GM18499 (cell line): ENCODE data around the gene DUOX2.
"Not testable (repeated sequence)": the region's sequence is repeated elsewhere in the genome, so short reads cannot be mapped to it uniquely, and the experiment has no call there.

ENCODE experiments used
- ATAC-seq: cut with Tn5 transposase; IDR thresholded peaks from one replicate; pipeline ENCODE4 v1.9.1; 2021; ENCODE audit warnings: moderate number of reproducible peaks; ENCODE audit not compliant: insufficient read depth, unreplicated experiment

The DUOX2 gene

DNA sequence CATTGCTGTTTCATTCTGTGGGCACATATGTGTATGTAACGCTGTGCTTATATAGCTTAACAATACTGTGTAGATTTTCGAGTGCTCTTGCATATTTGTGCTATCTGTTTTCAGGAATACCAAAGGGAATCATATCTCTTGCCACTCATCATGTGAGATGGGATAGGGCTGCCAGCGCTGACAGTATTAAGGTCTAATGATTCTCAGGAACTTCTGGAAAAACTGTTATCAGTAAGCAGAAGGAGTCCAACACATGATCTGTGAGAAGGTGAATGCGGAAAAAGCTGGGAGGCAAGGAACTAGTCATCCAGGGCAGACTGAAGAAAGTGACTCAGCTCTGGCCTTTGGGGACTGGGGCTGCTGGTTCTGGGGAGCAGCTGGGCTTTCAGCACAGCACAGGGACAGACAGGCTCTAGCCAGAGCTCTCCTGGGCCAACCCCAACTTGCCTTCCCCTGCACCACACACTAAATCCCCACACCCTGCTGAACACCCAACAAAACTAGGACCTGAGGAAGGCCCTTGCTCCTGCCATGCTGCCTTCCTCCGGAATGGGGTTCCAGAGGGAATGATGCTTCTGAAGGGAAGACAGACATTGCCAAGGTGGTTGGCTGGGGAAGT, 34.2 kb downstream of the DUOX2 start:
- not testable (repeated sequence) for ATAC-seq

- ATAC-seq, result not testable (repeated sequence)
Observed at GRCh38 chr15:45079201-45079600, 34.8 kb downstream of the DUOX2 start.

GRCh38 chr15:45077391-45077790, 36.6 kb downstream of the DUOX2 start:
- not testable (repeated sequence) for ATAC-seq

DNA sequence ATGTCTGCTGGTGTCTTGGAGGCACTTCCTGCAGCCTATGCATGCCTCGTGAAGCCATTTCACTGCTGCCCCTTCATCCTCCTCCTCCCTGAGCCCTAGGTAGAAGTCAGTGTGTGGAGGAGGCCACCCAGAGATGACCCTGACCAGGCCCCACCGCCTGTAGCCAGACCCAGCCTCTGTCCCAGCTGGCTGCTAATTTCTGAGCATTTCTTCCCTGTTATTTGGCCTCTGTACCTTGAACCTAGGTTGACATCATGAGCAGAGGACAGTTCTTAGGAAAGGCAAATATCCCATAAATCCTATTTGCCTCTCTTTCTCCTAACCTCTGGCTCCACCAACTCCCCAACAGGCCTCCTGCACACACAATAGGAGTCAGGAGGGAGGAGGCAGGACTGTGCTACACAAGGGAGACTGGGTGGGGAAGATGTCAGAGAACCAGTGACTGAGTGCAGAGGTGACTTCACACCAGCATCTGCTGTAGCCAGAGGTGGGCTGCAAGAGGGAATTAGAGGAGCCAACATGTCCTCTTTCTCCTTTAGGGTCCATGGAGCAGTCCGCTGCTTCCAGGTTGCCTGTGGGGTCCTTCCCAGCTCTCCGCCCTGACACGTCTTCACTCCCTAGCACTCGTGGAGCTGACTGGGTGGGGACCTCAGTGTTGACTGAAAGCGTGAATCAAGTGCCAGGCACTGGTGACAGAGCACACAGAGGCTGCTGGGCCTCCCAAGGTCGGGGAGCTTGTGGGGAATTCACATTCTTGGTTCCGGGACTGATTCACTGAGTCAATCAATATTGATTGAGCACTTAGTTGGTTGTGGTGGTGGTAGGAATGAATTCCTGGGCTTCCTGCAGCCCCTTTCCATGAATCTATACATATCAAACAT, 38.3 kb downstream of the DUOX2 start:
- not testable (repeated sequence) for ATAC-seq

- ATAC-seq, result not testable (repeated sequence)
Observed at GRCh38 chr15:45073602-45074001, 40.4 kb downstream of the DUOX2 start.

DNA sequence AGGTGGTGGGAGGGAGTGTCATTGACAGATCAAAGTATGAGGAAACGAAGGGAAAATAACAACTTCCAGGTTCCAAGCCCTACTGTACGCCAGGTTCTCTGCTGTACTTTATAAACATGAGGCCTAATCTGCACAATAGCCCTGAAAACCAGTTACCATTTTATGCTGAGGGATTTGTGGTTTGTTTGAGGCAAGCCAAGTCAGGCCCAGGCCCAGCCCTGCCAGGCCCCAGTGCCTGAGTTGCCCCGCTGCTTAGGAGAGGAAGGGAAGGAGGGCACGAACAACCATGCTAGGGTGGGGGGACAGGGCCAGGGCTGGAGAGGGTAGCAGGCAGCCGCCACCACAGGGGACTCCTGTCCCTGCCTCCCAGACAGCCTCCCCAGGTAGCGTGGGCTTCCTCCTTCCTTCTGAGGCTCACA, 44.0 kb downstream of the DUOX2 start:
- not testable (repeated sequence) for ATAC-seq

- no peak for ATAC-seq
Observed at GRCh38 chr15:45064386-45064785, 49.6 kb downstream of the DUOX2 start.

DNA sequence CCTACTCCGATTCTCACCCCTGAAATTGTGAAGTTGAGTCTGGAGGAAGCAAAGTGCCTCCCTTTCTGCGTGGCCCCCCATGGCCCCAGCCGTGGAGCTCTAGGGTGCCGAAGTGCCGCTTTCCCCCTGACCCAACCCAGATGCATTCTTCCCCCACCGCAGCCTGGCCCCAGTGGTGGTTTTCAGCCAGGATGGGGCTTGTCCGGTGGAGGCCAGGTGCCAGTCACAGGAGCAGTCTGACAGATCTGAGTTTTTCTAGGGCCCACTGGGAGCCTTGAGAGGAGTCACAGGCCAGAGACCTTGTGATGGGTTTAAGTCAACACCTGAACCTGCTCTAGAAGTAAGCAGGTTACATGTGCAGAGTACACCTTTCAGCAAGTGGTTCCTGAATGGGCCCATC, 51.7 kb downstream of the DUOX2 start:
- ATAC-seq, result not testable (repeated sequence)

- ATAC-seq, result not testable (repeated sequence)
Observed at GRCh38 chr15:45058690-45059675, 55.0 kb downstream of the DUOX2 start.

DNA sequence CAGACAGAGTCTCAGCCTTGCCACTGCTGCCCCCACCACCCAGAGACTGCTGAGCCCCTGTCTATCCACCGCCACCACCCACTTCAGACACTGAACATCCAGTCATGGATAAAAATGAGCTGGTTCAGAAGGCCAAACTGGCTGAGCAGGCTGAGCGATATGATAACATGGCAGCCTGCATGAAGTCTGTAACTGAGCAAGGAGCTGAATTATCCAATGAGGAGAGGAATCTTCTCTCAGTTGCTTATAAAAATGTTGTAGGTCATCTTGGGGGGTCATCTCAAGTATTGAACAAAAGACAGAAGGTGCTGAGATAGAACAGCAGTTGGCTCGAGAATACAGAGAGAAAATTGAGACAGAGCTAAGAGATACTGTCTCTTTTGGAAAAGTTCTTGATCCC, 61.3 kb downstream of the DUOX2 start:
- not testable (repeated sequence) for ATAC-seq

- ATAC-seq, result no peak
Observed at GRCh38 chr15:45050587-45050986, 63.4 kb downstream of the DUOX2 start.

DNA sequence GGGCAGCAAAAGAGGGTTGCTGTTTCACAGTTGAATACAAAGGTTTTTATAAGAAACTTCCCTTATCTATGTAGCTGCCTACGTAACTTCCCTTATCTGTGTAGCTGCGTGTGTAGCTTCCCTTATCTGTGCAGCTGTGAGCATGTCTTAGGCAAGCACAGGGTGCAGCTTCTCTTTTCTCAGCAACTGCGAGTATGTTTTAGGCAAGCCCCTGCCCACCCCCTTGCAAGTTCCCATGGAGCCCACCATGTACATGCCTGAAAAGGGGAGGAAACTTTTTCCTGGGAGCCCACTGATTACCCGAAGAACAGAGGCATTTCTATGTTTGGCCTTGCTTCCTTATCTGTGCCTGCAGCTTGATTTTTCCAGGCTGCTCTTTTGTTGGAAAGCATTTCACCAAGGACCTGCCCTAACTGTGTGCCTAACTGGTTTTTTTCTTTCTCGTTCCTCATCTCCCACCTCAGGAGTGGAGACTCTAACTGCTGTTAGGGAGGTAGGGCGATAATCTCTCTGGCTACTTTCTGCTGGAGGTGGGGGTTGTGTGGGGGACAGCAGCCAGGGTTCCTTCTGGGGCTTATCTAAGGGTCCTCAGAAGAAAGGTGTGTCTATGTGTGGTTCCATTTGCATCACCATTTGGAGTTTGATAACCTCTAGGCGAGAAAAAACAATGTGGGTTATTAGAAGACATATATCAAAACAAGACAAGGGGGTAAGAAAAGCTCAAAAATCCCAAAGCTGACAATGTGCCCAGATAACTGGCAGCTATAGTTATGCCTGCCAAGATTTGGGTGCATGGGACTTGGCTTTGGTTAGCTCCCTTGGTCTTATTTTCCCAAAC, 65.0 kb downstream of the DUOX2 start:
- ATAC-seq, result no peak

DNA sequence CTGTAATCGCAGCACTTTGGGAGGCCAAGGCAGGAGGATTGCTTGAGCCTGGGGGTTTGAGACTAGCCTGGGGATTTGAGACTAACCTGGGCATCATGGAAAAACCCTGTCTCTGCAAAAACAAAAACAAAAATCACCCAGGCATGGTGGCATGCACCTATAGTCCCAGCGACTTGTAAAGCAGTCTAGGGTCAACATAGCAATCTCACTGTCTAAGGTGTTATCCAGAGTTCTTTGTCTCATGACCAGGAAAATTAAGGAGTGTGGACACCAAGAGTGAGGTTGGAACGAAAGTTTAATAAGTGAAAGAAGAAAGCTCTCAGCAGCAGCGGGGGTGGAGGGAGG, 65.6 kb downstream of the DUOX2 start:
- not testable (repeated sequence) for ATAC-seq

GRCh38 chr15:45044270-45044669, 69.7 kb downstream of the DUOX2 start:
- not testable (repeated sequence) for ATAC-seq

DNA sequence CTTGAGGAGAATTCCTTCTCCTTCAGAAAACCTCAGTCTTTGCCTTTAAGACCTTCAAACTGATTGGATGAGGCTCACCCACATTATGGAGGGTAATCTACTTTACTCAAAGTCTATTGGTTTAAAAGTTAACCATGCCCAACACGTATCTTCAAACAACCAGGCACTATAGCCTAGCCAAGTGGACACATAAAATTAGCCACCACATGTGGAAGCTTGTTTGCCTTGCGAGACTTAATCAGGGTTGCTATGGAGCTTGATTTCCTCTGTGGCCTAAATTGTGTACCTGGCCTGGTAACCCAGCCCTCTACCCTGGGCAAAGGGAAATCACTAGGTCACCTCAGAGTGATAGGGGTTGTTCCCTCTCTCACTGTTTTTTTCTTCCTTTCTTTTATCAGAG, 71.1 kb downstream of the DUOX2 start:
- not testable (repeated sequence) for ATAC-seq
